WTC11 (cell line): Measurements from ENCODE around the gene RABAC1. TPM values are rescaled to one million over a fixed set of nuclear protein-coding genes. Genes with fewer than 3 reads are reported as not detected.

Experiments
- CDX4 ChIP-seq: fragments of 250-450 bp; sonication (Bioruptor Pico); IDR thresholded peaks from 2 replicates; pipeline ENCODE4 v1.9.0; 2021; ENCODE audit warnings: moderate library complexity, mild to moderate bottlenecking, inconsistent platforms, borderline replicate concordance
- CREB1 ChIP-seq: sonication (generic); formaldehyde crosslinking; IDR thresholded peaks from 2 replicates; pipeline ENCODE4 v1.8.0; 2023; ENCODE audit warnings: mild to moderate bottlenecking, missing genetic modification reagents
- E2F5 ChIP-seq: sonication (generic); formaldehyde crosslinking; IDR thresholded peaks from 2 replicates; pipeline ENCODE4 v1.8.1; 2022; ENCODE audit warnings: mild to moderate bottlenecking, moderate library complexity, missing genetic modification reagents
- ESRRA ChIP-seq: sonication (generic); formaldehyde crosslinking; IDR thresholded peaks from 2 replicates; pipeline ENCODE4 v1.8.1; 2022; ENCODE audit warnings: mild to moderate bottlenecking, missing genetic modification reagents, borderline replicate concordance
- GTF2I ChIP-seq: fragments of 250-450 bp; sonication (Bioruptor Pico); conservative IDR thresholded peaks from 2 replicates; pipeline ENCODE4 v1.4.0; 2021; ENCODE audit warnings: mild to moderate bottlenecking
- NFE2L1 ChIP-seq: sonication (generic); formaldehyde crosslinking; IDR thresholded peaks from 2 replicates; pipeline ENCODE4 v1.8.1; 2023; ENCODE audit warnings: missing genetic modification reagents
- SOX15 ChIP-seq: fragments of 250-450 bp; sonication (Bioruptor Pico); IDR thresholded peaks from 2 replicates; pipeline ENCODE4 v1.9.0; 2021; ENCODE audit warnings: mild to moderate bottlenecking
- STAT6 ChIP-seq: sonication (generic); formaldehyde crosslinking; conservative IDR thresholded peaks from 2 replicates; pipeline ENCODE4 v1.8.1; 2023; ENCODE audit warnings: mild to moderate bottlenecking, low read depth, missing genetic modification reagents, moderate library complexity
- ZBTB21 ChIP-seq: sonication (generic); formaldehyde crosslinking; IDR thresholded peaks from 2 replicates; pipeline ENCODE4 v1.8.1; 2023; ENCODE audit warnings: mild to moderate bottlenecking, missing genetic modification reagents, borderline replicate concordance
- ZNF263 ChIP-seq: sonication (generic); formaldehyde crosslinking; IDR thresholded peaks from 2 replicates; pipeline ENCODE4 v1.8.1; 2022; ENCODE audit warnings: low read depth, mild to moderate bottlenecking, moderate library complexity, missing genetic modification reagents
- ZNF396 ChIP-seq: fragments of 250-450 bp; sonication (Bioruptor Pico); IDR thresholded peaks from 2 replicates; pipeline ENCODE4 v1.8.0; 2021; ENCODE audit warnings: mild to moderate bottlenecking, moderate library complexity, borderline replicate concordance
- ZNF425 ChIP-seq: fragments of 250-450 bp; sonication (Bioruptor Pico); conservative IDR thresholded peaks from 2 replicates; pipeline ENCODE4 v1.9.0; 2021; ENCODE audit warnings: mild to moderate bottlenecking
- ZNF671 ChIP-seq: fragments of 250-450 bp; sonication (Bioruptor Pico); IDR thresholded peaks from 2 replicates; pipeline ENCODE4 v1.8.0; 2021; ENCODE audit warnings: mild to moderate bottlenecking
- total RNA-seq: library from RNA; stranded (reverse); gene quantifications from 3 replicates; pipeline ENCODE4 v1.2.3, GENCODE V29; 2021
- TF ChIP-seq, protein P1 (sequence below): sonication (generic); formaldehyde crosslinking; IDR thresholded peaks from 2 replicates; pipeline ENCODE4 v1.8.1; 2023; ENCODE audit warnings: mild to moderate bottlenecking, missing genetic modification reagents, moderate library complexity
- TF ChIP-seq, protein P2 (sequence below): fragments of 250-450 bp; sonication (Bioruptor Pico); IDR thresholded peaks from 2 replicates; pipeline ENCODE4 v1.9.0; 2021; ENCODE audit warnings: mild to moderate bottlenecking
- TF ChIP-seq, protein P3 (sequence below): sonication (generic); formaldehyde crosslinking; IDR thresholded peaks from 2 replicates; pipeline ENCODE4 v1.8.1; 2023; ENCODE audit warnings: mild to moderate bottlenecking, moderate library complexity, missing genetic modification reagents

The RABAC1 gene
- total RNA-seq, 1 experiment from 2014 or later: 159 TPM

DNA sequence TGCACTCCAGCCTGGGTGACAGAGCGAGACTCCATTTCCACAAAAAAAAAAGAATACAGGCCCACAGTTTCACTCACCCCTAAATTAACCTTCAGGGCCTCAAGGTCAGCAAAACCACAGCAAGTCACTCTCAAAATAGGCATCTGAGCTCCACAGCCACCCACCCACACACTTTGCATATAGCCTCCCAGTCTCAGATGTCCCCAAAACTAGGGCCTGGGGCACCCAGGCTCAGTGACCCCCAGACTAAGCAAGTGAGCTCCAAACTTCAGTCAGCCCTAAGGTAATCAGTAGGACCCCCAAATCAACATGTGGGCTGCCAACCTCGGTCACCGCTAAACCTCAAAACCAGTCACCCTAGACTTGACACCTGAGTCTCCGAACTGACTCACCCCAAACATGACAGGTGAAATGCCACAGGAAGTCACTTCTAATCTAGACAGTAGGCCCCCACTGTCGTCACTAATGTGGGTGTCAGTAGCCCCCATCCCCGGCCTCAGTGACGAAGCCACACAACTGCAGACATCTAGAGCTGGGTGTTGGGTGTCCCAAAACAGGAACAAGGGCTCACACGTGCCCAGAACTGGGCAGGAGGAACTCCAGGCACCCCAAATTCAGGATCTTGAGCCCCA is 13.9 kb downstream of the RABAC1 start (continued):
- TF ChIP-seq, protein P1, sequence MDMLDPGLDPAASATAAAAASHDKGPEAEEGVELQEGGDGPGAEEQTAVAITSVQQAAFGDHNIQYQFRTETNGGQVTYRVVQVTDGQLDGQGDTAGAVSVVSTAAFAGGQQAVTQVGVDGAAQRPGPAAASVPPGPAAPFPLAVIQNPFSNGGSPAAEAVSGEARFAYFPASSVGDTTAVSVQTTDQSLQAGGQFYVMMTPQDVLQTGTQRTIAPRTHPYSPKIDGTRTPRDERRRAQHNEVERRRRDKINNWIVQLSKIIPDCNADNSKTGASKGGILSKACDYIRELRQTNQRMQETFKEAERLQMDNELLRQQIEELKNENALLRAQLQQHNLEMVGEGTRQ (CRISPR knock-in tag): no peak
- no peak for TF ChIP-seq GTF2I (CRISPR knock-in tag)
- TF ChIP-seq E2F5: no peak
- no peak for TF ChIP-seq NFE2L1
- no peak for TF ChIP-seq ZNF671
- no peak for TF ChIP-seq CDX4 (CRISPR knock-in tag)
- no peak for TF ChIP-seq STAT6 (CRISPR knock-in tag)
- TF ChIP-seq SOX15 (CRISPR knock-in tag): no peak
- no peak for TF ChIP-seq CREB1 (CRISPR knock-in tag)
- TF ChIP-seq, protein P2, sequence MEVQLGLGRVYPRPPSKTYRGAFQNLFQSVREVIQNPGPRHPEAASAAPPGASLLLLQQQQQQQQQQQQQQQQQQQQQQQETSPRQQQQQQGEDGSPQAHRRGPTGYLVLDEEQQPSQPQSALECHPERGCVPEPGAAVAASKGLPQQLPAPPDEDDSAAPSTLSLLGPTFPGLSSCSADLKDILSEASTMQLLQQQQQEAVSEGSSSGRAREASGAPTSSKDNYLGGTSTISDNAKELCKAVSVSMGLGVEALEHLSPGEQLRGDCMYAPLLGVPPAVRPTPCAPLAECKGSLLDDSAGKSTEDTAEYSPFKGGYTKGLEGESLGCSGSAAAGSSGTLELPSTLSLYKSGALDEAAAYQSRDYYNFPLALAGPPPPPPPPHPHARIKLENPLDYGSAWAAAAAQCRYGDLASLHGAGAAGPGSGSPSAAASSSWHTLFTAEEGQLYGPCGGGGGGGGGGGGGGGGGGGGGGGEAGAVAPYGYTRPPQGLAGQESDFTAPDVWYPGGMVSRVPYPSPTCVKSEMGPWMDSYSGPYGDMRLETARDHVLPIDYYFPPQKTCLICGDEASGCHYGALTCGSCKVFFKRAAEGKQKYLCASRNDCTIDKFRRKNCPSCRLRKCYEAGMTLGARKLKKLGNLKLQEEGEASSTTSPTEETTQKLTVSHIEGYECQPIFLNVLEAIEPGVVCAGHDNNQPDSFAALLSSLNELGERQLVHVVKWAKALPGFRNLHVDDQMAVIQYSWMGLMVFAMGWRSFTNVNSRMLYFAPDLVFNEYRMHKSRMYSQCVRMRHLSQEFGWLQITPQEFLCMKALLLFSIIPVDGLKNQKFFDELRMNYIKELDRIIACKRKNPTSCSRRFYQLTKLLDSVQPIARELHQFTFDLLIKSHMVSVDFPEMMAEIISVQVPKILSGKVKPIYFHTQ (CRISPR knock-in tag): no peak
- no peak for TF ChIP-seq ZBTB21
- TF ChIP-seq ZNF263: no peak
- TF ChIP-seq ZNF425: no peak
- TF ChIP-seq, protein P3, sequence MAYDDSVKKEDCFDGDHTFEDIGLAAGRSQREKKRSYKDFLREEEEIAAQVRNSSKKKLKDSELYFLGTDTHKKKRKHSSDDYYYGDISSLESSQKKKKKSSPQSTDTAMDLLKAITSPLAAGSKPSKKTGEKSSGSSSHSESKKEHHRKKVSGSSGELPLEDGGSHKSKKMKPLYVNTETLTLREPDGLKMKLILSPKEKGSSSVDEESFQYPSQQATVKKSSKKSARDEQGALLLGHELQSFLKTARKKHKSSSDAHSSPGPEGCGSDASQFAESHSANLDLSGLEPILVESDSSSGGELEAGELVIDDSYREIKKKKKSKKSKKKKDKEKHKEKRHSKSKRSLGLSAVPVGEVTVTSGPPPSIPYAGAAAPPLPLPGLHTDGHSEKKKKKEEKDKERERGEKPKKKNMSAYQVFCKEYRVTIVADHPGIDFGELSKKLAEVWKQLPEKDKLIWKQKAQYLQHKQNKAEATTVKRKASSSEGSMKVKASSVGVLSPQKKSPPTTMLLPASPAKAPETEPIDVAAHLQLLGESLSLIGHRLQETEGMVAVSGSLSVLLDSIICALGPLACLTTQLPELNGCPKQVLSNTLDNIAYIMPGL: no peak
- no peak for TF ChIP-seq ESRRA (CRISPR knock-in tag)
- no peak for TF ChIP-seq ZNF396 (CRISPR knock-in tag)
